HG02610 (cell line): Measurements from ENCODE around the gene ANKH.
"Not testable (repeated sequence)": the region's sequence is repeated elsewhere in the genome, so short reads cannot be mapped to it uniquely, and the experiment has no call there.

Source experiments
- ATAC-seq: cut with Tn5 transposase; IDR thresholded peaks from one replicate; pipeline ENCODE4 v1.9.1; 2021; ENCODE audit warnings: mild to moderate bottlenecking, moderate library complexity; ENCODE audit not compliant: unreplicated experiment

ANKH gene

DNA sequence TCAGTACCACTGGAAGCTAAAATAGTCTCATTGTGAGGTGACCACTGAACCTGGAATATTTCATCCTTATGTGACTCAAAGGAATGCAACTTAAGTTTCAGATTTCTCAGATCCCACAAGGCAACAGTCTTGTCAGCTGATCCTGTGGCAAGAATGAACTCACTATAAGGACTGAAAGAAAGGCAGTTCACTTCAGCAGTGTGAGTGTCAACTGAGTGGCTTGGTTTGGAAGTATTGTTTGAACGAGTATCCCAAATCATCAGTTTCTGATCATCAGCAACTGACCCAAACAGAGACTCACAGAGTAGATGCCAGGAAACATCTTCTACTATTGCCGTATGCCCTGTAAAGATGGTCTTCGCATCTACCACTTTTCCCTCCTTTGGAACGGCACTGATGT is 74.2 kb downstream of the ANKH start:
- ATAC-seq, result not testable (repeated sequence)

DNA sequence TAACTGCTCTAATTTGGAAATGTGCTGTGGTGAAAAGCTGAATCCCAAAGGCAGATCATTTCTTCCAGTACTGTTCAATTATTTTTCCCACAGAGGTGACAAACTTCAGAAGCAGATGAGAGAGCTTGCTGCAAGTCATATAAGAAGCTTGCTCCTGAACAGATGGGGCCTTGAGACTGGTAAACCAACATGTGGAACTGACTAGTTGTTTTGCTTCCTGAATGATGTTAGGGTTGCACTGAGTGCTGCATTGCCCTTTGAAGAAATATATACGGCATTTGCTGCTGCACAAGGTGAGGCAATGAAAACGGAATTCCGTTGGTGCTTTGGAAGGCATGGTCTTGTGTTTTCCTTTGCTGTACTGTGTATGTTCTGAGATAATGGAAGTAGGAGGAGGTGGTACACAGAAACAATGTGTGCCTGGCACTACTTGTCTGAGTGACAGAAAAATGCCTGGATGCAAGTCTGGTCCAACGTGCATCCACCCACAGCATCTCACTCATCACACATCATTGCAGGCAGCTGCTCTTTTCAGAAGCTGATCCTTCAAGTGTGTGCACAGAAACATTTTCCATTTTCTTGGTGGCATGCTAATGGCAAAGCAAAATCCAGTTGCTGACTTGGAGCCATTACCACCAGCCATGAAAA is 76.9 kb downstream of the ANKH start:
- no peak for ATAC-seq

- ATAC-seq, result no peak
These were observed 77.7 kb downstream of the ANKH start for GRCh38 chr5:14793851-14794250.

DNA sequence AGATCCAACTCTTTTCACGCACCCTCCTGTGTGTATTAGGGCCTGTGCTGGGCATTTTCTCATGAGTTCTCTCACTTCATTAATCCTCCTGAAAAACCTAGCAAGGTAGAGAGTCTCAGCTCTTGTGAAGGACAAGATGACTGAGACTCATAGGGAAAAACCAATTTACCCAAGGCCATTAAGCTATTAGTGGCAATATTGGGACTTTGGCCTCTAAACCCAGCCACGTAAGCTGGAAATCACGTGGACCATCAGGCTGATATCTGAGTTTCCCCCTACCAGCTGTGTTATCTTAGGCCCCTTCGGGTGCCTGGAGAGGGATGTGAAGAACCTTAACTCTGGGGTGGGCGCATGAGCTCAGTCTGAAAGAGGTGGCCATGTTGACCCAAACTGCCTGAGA is 80.7 kb downstream of the ANKH start:
- no peak for ATAC-seq

GRCh38 chr5:14790220-14790619 is 81.4 kb downstream of the ANKH start:
- ATAC-seq, result no peak

- ATAC-seq, result no peak
These were observed 83.6 kb downstream of the ANKH start for GRCh38 chr5:14787801-14788579.

GRCh38 chr5:14783691-14784090 is 87.9 kb downstream of the ANKH start:
- ATAC-seq, result peak; percentile 57

DNA sequence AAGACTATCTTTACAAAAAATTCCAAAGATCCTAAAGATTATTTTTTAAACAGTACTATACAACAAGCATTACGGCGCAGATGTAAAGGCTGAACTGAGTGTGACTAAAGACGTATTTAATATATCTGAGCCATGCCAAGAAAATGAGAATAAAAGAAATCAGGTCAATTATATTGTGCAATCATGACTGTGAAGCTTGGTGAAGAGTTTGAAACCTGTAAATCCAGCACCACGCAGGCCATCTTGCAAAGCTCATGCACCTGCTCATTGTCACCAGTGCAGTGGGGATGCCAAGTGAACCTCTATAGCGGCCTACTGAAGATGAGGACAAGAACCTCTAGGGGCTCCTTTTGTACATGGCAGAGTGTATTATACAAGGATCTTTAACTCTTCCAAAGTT is 89.0 kb downstream of the ANKH start:
- ATAC-seq, result no peak

DNA sequence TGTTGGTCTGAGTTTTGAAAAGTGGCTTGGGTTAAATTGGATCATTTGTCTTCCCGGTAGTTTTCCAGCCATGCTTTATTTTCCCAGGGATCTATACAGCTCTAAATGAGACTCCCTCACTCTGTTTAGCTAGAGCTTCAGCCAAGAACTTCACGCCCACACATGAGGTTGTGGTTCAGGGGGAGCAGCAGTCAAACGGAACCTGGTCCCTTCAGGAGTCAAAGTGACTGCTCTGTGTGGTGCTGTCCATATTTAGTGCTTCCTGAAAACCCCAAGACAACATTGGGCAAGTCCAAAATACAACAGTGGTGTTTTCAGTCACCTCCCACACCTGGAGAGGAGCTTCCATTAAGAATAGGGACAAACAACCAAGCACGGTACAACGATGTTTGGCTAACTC is 90.5 kb downstream of the ANKH start:
- ATAC-seq, result peak; percentile 87

GRCh38 chr5:14779975-14780374 is 91.6 kb downstream of the ANKH start:
- ATAC-seq, result no peak

- ATAC-seq, result no peak
These were observed 92.8 kb downstream of the ANKH start for GRCh38 chr5:14778792-14779070.

DNA sequence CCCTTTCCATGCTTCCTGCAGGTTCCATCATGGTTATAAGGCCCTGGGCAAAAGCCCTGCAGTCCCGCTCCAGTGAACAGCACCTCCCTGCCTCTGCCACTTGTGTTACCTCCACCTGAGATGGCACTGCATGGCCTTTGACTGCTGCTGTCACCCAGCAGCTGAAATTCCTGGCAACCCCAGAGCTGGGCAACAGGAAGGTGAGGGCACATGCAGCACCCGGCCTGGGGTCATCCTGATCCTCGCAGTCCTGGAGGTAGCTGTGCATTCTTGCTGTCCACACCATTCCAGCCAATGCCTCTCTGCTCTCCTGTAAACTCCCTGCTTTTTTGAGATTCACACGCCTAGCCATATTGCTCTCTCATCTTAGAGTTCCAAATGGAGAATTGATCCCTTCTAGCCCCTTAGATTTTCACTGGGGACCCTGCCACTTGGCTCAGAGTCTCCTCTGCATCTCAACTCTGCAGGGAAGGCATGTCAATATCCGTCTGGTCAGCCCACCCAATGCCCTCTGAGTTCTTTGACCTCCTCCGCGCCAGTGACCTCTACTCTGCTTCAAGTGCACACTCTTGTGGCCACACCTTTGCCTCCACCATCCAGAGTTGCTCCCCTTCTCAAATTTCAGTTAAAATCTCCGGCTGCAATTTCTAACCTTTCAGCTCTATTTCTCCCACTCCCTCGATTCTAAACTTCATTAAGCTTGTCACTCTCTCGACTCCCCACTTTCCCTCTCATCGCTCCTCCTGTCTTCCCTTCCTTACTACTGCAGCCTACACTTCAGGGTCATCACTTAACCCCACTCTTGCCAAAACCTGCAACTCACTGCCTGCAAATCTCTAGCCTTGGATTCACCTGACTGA is 93.4 kb downstream of the ANKH start:
- no peak for ATAC-seq

GRCh38 chr5:14777187-14777586 is 94.4 kb downstream of the ANKH start:
- ATAC-seq, result no peak

DNA sequence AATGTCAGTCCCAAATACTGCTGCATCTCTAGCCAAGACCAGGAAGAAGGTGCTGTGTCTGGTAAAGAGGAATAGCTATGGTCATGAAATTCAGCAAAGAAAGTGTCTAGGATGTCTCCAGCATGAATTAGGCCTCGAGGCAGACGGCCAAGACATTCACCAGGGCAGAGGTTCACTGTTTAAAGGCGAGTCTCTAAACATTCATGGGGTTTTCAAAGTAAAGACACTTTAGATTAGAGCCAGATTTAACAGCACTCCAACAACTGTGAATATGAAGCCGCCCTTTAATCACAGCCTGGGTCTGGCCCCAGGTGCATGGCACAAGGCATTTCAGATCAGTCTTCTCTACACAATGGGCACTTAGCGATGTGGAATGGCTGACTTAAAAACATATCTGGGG is 95.0 kb downstream of the ANKH start:
- no peak for ATAC-seq

GRCh38 chr5:14775857-14776256 is 95.7 kb downstream of the ANKH start:
- no peak for ATAC-seq

DNA sequence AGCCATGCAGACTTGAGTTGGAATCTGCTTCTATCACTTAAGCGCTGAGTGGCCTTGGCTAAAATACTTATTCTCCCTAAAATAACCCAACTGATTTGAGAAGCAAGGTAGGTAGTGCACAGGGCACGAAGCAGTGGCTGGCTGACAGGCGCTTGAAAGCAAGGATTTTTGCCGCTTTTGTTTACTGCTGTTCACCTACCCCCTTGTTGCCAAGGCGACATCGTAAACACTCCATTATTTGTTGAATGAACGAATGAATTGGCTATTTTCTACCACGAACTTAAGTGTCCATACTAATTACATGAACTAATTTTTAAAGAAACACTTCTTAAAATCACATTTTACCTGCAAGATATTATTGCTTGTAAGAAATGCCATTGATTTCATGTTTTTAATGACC is 98.0 kb downstream of the ANKH start:
- no peak for ATAC-seq

DNA sequence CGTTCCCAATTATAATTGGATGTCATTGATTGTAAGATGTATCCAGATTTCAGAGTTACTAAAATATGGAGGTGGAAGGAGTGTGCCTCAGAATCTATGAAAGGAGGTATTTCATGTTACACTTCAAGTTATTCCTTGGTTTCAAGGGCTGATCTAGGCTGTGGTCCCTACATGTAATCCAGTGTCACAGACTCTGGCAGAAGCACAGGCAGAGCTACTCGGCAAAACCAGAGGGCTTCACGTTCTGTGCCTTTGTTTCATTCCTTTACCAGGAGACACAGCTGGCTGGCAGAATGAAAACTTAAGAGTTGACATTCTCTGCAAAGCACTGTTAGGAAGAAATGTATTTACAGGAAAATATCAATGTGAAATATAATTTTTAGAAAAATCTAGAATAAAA is 99.6 kb downstream of the ANKH start:
- ATAC-seq, result no peak

- no peak for ATAC-seq
These were observed 100.4 kb downstream of the ANKH start for GRCh38 chr5:14771189-14771588.

- no peak for ATAC-seq
These were observed 102.8 kb downstream of the ANKH start for GRCh38 chr5:14768508-14769365.

GRCh38 chr5:14767735-14768507 is 103.7 kb downstream of the ANKH start:
- ATAC-seq, result peak; percentile 73
